ENCODE data around the gene MYO5C.

DNA sequence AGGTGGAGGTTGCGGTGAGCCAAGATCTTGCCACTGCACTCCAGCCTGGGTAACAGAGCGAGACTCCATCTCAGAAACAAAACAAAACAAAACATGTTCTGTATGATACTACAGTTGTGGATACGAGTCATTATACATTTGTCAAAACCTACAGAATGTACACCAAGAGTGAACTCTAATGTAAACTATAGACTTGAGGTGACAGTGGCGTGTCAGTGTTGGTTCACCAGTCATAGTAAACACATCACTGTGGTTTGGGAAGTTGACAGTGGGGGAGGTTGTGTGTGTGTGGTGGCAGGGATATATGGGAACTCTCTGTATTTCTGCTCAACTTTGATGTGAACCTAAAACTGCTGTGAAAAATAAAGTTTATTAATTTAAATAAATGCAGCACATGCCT, 71.4 kb downstream of the MYO5C start:
- TF ChIP-seq, protein P1, sequence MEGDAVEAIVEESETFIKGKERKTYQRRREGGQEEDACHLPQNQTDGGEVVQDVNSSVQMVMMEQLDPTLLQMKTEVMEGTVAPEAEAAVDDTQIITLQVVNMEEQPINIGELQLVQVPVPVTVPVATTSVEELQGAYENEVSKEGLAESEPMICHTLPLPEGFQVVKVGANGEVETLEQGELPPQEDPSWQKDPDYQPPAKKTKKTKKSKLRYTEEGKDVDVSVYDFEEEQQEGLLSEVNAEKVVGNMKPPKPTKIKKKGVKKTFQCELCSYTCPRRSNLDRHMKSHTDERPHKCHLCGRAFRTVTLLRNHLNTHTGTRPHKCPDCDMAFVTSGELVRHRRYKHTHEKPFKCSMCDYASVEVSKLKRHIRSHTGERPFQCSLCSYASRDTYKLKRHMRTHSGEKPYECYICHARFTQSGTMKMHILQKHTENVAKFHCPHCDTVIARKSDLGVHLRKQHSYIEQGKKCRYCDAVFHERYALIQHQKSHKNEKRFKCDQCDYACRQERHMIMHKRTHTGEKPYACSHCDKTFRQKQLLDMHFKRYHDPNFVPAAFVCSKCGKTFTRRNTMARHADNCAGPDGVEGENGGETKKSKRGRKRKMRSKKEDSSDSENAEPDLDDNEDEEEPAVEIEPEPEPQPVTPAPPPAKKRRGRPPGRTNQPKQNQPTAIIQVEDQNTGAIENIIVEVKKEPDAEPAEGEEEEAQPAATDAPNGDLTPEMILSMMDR (IDR thresholded peaks at IDR 0.05), result no peak
- no peak for TF ChIP-seq POLR2A (IDR thresholded peaks at IDR 0.05)

Data from uterus (tissue), 2 donors.